Hepatocyte (in vitro differentiated cells): ENCODE measurements around the gene AMZ2. TPM values are rescaled to one million over a fixed set of nuclear protein-coding genes. Genes with fewer than 3 reads are reported as not detected.
"Not testable (repeated sequence)": the region's sequence is repeated elsewhere in the genome, so short reads cannot be mapped to it uniquely, and the experiment has no call there.

ENCODE experiments used
- DNase-seq: peaks from one replicate; pipeline ENCODE4 v3.0.0-alpha.2; 2016; ENCODE audit warnings: low spot score
- H2AFZ ChIP-seq: fragments of 200-600 bp; sonication (generic); 2 replicates; pipeline ENCODE4 v1.6.0; 2016; ENCODE audit warnings: antibody characterized with exemption, mild to moderate bottlenecking
- H3K27ac ChIP-seq: fragments of 200-600 bp; sonication (generic); 2 replicates; pipeline ENCODE4 v1.5.1; 2016; ENCODE audit warnings: mild to moderate bottlenecking
- H3K27me3 ChIP-seq: fragments of 200-600 bp; sonication (generic); 2 replicates; pipeline ENCODE4 v1.6.1; 2016
- H3K36me3 ChIP-seq: fragments of 200-600 bp; sonication (generic); replicated peaks from 2 replicates; pipeline ENCODE4 v1.5.1; 2016; ENCODE audit warnings: low read depth; ENCODE audit not compliant: insufficient read depth
- H3K4me1 ChIP-seq: fragments of 200-600 bp; sonication (generic); 2 replicates; pipeline ENCODE4 v1.5.1; 2016; ENCODE audit warnings: mild to moderate bottlenecking, moderate library complexity; ENCODE audit not compliant: insufficient read depth
- H3K4me2 ChIP-seq: fragments of 200-600 bp; sonication (generic); 2 replicates; pipeline ENCODE4 v1.6.0; 2016
- H3K4me3 ChIP-seq: fragments of 200-600 bp; sonication (generic); 2 replicates; pipeline ENCODE4 v1.5.1; 2016; ENCODE audit warnings: mild to moderate bottlenecking
- H3K79me2 ChIP-seq: fragments of 200-600 bp; sonication (generic); 2 replicates; pipeline ENCODE4 v1.6.0; 2017; ENCODE audit warnings: mild to moderate bottlenecking
- H3K9me2 ChIP-seq: fragments of 200-600 bp; sonication (generic); replicated peaks from 2 replicates; pipeline ENCODE4 v1.6.0; 2017; ENCODE audit warnings: mild to moderate bottlenecking; ENCODE audit not compliant: insufficient read depth
- H3K9me3 ChIP-seq: fragments of 200-600 bp; sonication (generic); 2 replicates; pipeline ENCODE4 v1.5.1; 2016; ENCODE audit warnings: low read depth, mild to moderate bottlenecking
- H4K20me1 ChIP-seq: fragments of 200-600 bp; sonication (generic); 2 replicates; pipeline ENCODE4 v1.6.0; 2016; ENCODE audit warnings: mild to moderate bottlenecking; ENCODE audit not compliant: insufficient read depth, poor library complexity, severe bottlenecking
- EZH2 ChIP-seq: fragments of 200-600 bp; sonication (generic); IDR thresholded peaks from 2 replicates; pipeline ENCODE4 v1.6.1; 2016; ENCODE audit warnings: antibody characterized with exemption, mild to moderate bottlenecking, borderline replicate concordance
- EZH2phosphoT487 ChIP-seq: fragments of 200-600 bp; sonication (generic); IDR thresholded peaks from one replicate; pipeline ENCODE4 v1.6.1; 2018; ENCODE audit warnings: antibody characterized with exemption, mild to moderate bottlenecking, low read depth, moderate library complexity; ENCODE audit not compliant: unreplicated experiment, severe bottlenecking
- WGBS: methylation state at CpG from one replicate; pipeline ENCODE4 v1.1.6; 2016; ENCODE audit warnings: low lambda C conversion rate; ENCODE audit errors: missing lambda C conversion rate; 5-methylcytosine and 5-hydroxymethylcytosine counted together
- polyA plus RNA-seq: library from polyadenylated mRNA; unstranded; fragments of >200 nt; fragmentation: Nextera tagmentation; extraction: Ambion mirVana; gene quantifications from 2 replicates; pipeline ENCODE4 v1.2.1, GENCODE V29; 2016
- total RNA-seq: library from RNA; depleted of rRNA; stranded (reverse); fragments of >200 nt; gene quantifications from 2 replicates; pipeline ENCODE4 v1.2.3, GENCODE V29; 2014
- TF ChIP-seq, protein P1 (sequence below): fragments of 200-600 bp; sonication (generic); IDR thresholded peaks from 2 replicates; pipeline ENCODE4 v1.5.1; 2016; ENCODE audit warnings: antibody characterized with exemption, mild to moderate bottlenecking; ENCODE audit not compliant: poor library complexity

Gene AMZ2
- total and polyA plus RNA-seq, 2 experiments from 2014 or later: 51.6 to 58.8 TPM

- Histone ChIP-seq H4K20me1 (no peaks in the 10 kb centered on the region), H3K9me2 (no peaks in the 10 kb centered on the region), H3K27ac (no peak overlapping the region), H3K27me3 (no peaks in the 10 kb centered on the region), H3K4me1 (no peaks in the 10 kb centered on the region), H3K4me2 (no peak overlapping the region), H3K79me2 (no peaks in the 10 kb centered on the region), H3K9me3 (no peaks in the 10 kb centered on the region), H3K4me3 (no peak overlapping the region), H2AFZ (no peak overlapping the region), H3K36me3 (no peaks in the 10 kb centered on the region)
- 82% methylated on average over 17 of the region's 17 CpGs for WGBS
- no peak for DNase-seq
- TF ChIP-seq EZH2 (no peak), EZH2phosphoT487 (no peak)
- TF ChIP-seq, protein P1, sequence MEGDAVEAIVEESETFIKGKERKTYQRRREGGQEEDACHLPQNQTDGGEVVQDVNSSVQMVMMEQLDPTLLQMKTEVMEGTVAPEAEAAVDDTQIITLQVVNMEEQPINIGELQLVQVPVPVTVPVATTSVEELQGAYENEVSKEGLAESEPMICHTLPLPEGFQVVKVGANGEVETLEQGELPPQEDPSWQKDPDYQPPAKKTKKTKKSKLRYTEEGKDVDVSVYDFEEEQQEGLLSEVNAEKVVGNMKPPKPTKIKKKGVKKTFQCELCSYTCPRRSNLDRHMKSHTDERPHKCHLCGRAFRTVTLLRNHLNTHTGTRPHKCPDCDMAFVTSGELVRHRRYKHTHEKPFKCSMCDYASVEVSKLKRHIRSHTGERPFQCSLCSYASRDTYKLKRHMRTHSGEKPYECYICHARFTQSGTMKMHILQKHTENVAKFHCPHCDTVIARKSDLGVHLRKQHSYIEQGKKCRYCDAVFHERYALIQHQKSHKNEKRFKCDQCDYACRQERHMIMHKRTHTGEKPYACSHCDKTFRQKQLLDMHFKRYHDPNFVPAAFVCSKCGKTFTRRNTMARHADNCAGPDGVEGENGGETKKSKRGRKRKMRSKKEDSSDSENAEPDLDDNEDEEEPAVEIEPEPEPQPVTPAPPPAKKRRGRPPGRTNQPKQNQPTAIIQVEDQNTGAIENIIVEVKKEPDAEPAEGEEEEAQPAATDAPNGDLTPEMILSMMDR: no peak
Measured at GRCh38 chr17:68228817-68229570, 18.8 kb upstream of the AMZ2 start.

GRCh38 chr17:68229619-68230018, 18.2 kb upstream of the AMZ2 start:
- Histone ChIP-seq H3K27ac (no peak overlapping the region), H3K27me3 (no peaks in the 10 kb centered on the region), H3K4me2 (no peak overlapping the region), H3K9me2 (no peaks in the 10 kb centered on the region), H2AFZ (no peak overlapping the region), H3K36me3 (no peaks in the 10 kb centered on the region), H4K20me1 (no peaks in the 10 kb centered on the region), H3K4me3 (no peak overlapping the region), H3K4me1 (no peaks in the 10 kb centered on the region), H3K79me2 (no peaks in the 10 kb centered on the region), H3K9me3 (no peaks in the 10 kb centered on the region)
- TF ChIP-seq, protein P1: no peak
- no peak for TF ChIP-seq EZH2
- no peak for TF ChIP-seq EZH2phosphoT487
- WGBS: 97% methylated on average over 8 of the region's 8 CpGs
- DNase-seq: no peak

GRCh38 chr17:68231131-68231530, 16.7 kb upstream of the AMZ2 start:
- DNase-seq: not testable (repeated sequence)
- WGBS: 97% methylated on average over 4 of the region's 4 CpGs

DNA sequence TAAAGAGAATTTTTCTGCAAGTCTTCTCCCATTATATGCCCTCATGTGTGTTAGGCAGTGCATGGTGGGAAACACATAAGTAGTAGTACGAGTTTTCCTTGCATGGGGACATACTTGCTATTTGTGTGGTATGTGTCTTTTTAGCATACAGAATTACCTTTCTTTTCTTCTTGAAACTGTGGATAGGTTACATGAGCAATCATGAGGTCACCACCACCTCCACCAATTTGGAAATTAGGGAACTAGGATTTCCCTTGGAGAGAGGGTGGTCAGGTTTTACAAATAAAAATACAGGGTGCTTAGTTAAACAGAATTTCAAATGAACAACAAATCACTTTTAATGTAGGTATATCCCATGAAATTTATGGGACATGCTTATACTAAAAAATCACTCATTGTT, 16.3 kb upstream of the AMZ2 start:
- 86% methylated on average over 1 of the region's 1 CpG for WGBS
- DNase-seq: no peak

More at GRCh38 chr17:68231131-68231530, 16.7 kb upstream of the AMZ2 start:
- H3K9me3 ChIP-seq, H3K27me3 ChIP-seq, H3K79me2 ChIP-seq, H3K4me2 ChIP-seq, H2AFZ ChIP-seq, H3K36me3 ChIP-seq, H3K4me3 ChIP-seq, H4K20me1 ChIP-seq, H3K9me2 ChIP-seq, H3K27ac ChIP-seq, H3K4me1 ChIP-seq: not testable (repeated sequence)

GRCh38 chr17:68232741-68233140, 15.1 kb upstream of the AMZ2 start:
- not testable (repeated sequence) for H3K4me3 ChIP-seq, H3K4me2 ChIP-seq, H3K9me3 ChIP-seq, H3K27ac ChIP-seq, H3K4me1 ChIP-seq, H3K27me3 ChIP-seq, H3K9me2 ChIP-seq, H3K36me3 ChIP-seq, H3K79me2 ChIP-seq, H4K20me1 ChIP-seq, DNase-seq, H2AFZ ChIP-seq
- 100% methylated on average over 1 of the region's 1 CpG for WGBS

More for the DNA sequence above, 16.3 kb upstream of the AMZ2 start:
- TF ChIP-seq EZH2phosphoT487 (no peak), EZH2 (no peak)
- TF ChIP-seq, protein P1: no peak
- H3K9me3 ChIP-seq: no peaks in the 10 kb centered on the region
- H3K4me3 ChIP-seq: no peak overlapping the region
- H3K27ac ChIP-seq: no peak overlapping the region
- H3K4me2 ChIP-seq: no peak overlapping the region
- no peaks in the 10 kb centered on the region for H3K79me2 ChIP-seq
- no peaks in the 10 kb centered on the region for H3K4me1 ChIP-seq
- H3K36me3 ChIP-seq: no peaks in the 10 kb centered on the region
- no peaks in the 10 kb centered on the region for H3K9me2 ChIP-seq
- no peaks in the 10 kb centered on the region for H4K20me1 ChIP-seq
- H2AFZ ChIP-seq: no peak overlapping the region
- no peaks in the 10 kb centered on the region for H3K27me3 ChIP-seq

- H3K4me3 ChIP-seq, H3K79me2 ChIP-seq, DNase-seq, H3K9me3 ChIP-seq, H3K27me3 ChIP-seq, H3K27ac ChIP-seq, H3K9me2 ChIP-seq, H3K36me3 ChIP-seq, H2AFZ ChIP-seq, H4K20me1 ChIP-seq, H3K4me1 ChIP-seq, H3K4me2 ChIP-seq: not testable (repeated sequence)
- WGBS: 93% methylated on average over 12 of the region's 12 CpGs
Measured at GRCh38 chr17:68234726-68235335, 13.0 kb upstream of the AMZ2 start.
